ENCODE results near the gene GREM2.

- TF ChIP-seq GATA3 (IDR thresholded peaks at IDR 0.05; ENCODE audit: low read depth, low read length) (no peak), GATA2 (IDR thresholded peaks at IDR 0.05; ENCODE audit: low read depth, low read length) (no peak)
These were observed 108.4 kb downstream of the GREM2 start for GRCh38 chr1:240503558-240503957.

All from SH-SY5Y (cell line).